Measurements from ENCODE around the gene KLRG1. TPM values are rescaled to one million over a fixed set of nuclear protein-coding genes. Genes with fewer than 3 reads are reported as not detected.

Gene KLRG1
- total RNA-seq, 2 experiments from 2014 or later: 4.9 to 12.5 TPM

DNA sequence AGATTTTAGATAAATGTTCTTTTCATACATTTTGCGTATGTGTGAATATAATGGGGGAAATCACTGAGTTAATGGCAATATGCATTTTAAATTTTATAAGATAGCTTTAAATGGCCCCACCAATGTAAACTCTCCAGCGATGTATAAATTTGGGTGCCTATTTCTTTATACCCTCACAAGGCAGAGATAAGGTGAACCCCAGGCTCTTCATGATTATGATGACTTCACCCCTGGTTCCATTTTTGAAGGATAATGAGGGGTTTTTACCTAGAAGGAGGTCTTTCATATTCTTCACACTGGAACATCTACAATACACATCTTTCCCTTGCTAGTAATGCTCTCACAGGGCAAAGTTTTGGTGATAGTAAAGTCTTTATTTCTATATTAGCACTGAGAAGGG lies 35.2 kb downstream of the KLRG1 start:
- DNase-seq (ENCODE audit: low spot score): no peak
- no peaks in the 10 kb centered on the region for H3K4me1 ChIP-seq (ENCODE audit: insufficient read depth, low read length, poor library complexity, severe bottlenecking)
- no peaks in the 10 kb centered on the region for H3K36me3 ChIP-seq (ENCODE audit: insufficient read depth, low read length)
- ChIA-PET CTCF (ENCODE audit: unreplicated experiment) (no interaction called here), POLR2A (no interaction called here)
- no peak overlapping the region for H2AFZ ChIP-seq (ENCODE audit: low read length)
- H3K9me2 ChIP-seq (ENCODE audit: insufficient read depth, low read length): no peaks in the 10 kb centered on the region
- H3K27ac ChIP-seq (ENCODE audit: low read depth, low read length, poor library complexity, severe bottlenecking): no peak overlapping the region
- no TSS peak for BruUV-seq (replicated peaks)
- TF ChIP-seq, protein P1, sequence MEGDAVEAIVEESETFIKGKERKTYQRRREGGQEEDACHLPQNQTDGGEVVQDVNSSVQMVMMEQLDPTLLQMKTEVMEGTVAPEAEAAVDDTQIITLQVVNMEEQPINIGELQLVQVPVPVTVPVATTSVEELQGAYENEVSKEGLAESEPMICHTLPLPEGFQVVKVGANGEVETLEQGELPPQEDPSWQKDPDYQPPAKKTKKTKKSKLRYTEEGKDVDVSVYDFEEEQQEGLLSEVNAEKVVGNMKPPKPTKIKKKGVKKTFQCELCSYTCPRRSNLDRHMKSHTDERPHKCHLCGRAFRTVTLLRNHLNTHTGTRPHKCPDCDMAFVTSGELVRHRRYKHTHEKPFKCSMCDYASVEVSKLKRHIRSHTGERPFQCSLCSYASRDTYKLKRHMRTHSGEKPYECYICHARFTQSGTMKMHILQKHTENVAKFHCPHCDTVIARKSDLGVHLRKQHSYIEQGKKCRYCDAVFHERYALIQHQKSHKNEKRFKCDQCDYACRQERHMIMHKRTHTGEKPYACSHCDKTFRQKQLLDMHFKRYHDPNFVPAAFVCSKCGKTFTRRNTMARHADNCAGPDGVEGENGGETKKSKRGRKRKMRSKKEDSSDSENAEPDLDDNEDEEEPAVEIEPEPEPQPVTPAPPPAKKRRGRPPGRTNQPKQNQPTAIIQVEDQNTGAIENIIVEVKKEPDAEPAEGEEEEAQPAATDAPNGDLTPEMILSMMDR (conservative IDR thresholded peaks at IDR 0.05; ENCODE audit: low read length): no peak
- TF ChIP-seq EZH2phosphoT487 (IDR thresholded peaks at IDR 0.05; ENCODE audit: borderline replicate concordance, low read depth, low read length): no peak
- H3K4me3 ChIP-seq (ENCODE audit: low read depth, low read length, poor library complexity, severe bottlenecking): no peak overlapping the region
- H4K20me1 ChIP-seq (ENCODE audit: insufficient read depth, low read length): no peaks in the 10 kb centered on the region
- H3K9me3 ChIP-seq (ENCODE audit: low read length): no peaks in the 10 kb centered on the region
- intact Hi-C loops (cut with micrococcal nuclease; ENCODE audit: unreplicated experiment): loop anchor here (5.0 kb wide), 1 partner anchor 53 kb away; no protein-coding TSS in a partner anchor
- no peak overlapping the region for H3K4me2 ChIP-seq (ENCODE audit: low read length)
- H3K79me2 ChIP-seq (ENCODE audit: insufficient read depth, low read depth, low read length): no peaks in the 10 kb centered on the region

DNA sequence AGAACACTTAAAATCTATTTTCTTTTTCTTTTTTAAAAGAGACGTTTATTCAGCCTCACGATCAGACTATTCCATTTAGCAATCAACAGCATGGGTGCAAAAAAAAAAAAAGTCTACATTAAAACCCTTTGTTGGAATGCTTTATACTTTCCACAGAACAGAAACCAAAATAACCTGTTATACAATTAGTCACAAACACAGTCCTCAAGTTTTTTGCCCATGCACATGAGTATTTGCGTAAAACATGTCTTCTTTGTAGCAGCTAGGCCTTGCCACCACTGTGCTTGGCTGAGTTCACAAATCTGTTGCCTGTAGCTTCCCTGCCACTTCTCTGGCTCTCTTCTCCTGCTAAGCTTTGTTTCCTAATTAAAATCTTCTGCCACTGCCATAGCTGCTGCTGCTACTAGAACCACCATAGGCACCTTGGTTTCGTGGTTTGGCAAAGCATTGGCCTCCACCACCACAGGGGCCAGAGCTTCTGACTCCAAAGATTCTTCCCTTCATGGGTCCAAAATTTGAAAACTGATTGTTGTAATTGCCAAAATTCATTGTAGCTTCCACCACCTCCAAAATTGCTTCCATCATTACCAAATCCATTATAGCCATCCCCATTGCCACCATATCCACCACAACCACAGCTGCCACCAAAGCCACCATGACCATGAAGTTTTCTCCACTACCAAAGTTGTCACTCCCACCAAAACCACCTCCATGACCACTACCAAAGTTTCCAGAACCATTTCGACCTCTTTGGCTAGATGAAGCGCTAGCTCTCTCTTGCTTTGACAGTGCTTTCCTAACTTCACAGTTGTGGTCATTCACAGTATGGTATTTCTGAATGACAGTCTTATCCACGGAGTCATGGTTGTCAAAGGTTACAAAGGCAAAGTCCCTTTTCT lies 38.1 kb downstream of the KLRG1 start:
- Histone ChIP-seq H2AFZ (ENCODE audit: low read length) (no peak overlapping the region), H4K20me1 (ENCODE audit: insufficient read depth, low read length) (no peaks in the 10 kb centered on the region), H3K36me3 (ENCODE audit: insufficient read depth, low read length) (no peaks in the 10 kb centered on the region), H3K4me1 (ENCODE audit: insufficient read depth, low read length, poor library complexity, severe bottlenecking) (no peaks in the 10 kb centered on the region), H3K4me3 (ENCODE audit: low read depth, low read length, poor library complexity, severe bottlenecking) (no peak overlapping the region), H3K27ac (ENCODE audit: low read depth, low read length, poor library complexity, severe bottlenecking) (no peak overlapping the region), H3K4me2 (ENCODE audit: low read length) (no peak overlapping the region), H3K79me2 (ENCODE audit: insufficient read depth, low read depth, low read length) (no peaks in the 10 kb centered on the region), H3K9me3 (ENCODE audit: low read length) (no peaks in the 10 kb centered on the region), H3K9me2 (ENCODE audit: insufficient read depth, low read length) (no peaks in the 10 kb centered on the region)
- ChIA-PET CTCF (ENCODE audit: unreplicated experiment) (no interaction called here), POLR2A (interaction anchor here (0.6 to 1.0 kb wide), 3 partner anchors 56 to 357 kb away, joined by 3 to 4 read pairs (median 4); no protein-coding TSS in a partner anchor)
- DNase-seq (ENCODE audit: low spot score): no peak
- TF ChIP-seq, protein P1 (conservative IDR thresholded peaks at IDR 0.05; ENCODE audit: low read length): no peak
- no peak for TF ChIP-seq EZH2phosphoT487 (IDR thresholded peaks at IDR 0.05; ENCODE audit: borderline replicate concordance, low read depth, low read length)
- intact Hi-C loops (cut with micrococcal nuclease; ENCODE audit: unreplicated experiment): no loop called here
- BruUV-seq (replicated peaks): no TSS peak

DNA sequence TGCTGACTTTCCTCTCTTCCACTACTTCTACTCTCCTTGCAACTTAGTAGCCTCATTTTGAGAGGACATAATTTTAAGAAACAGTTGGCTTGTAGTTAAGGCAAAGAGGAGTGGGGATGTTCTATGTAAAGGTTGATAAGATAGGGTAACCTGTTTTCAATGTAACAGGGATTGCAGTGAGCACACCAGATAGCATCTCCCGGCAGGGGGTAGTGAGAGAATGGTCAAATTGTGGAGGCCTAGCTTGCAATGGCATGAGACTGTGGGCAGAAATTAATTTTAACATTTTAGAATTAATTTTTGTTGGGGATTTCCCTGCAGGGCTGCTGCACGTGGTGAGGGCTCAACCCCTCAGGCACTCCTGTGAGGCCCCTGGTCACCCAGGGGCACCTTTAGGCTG lies 41.4 kb downstream of the KLRG1 start:
- Histone ChIP-seq H2AFZ (ENCODE audit: low read length) (no peak overlapping the region), H3K79me2 (ENCODE audit: insufficient read depth, low read depth, low read length) (no peaks in the 10 kb centered on the region), H3K4me3 (ENCODE audit: low read depth, low read length, poor library complexity, severe bottlenecking) (no peak overlapping the region), H3K9me3 (ENCODE audit: low read length) (no peaks in the 10 kb centered on the region), H3K27ac (ENCODE audit: low read depth, low read length, poor library complexity, severe bottlenecking) (no peak overlapping the region), H3K9me2 (ENCODE audit: insufficient read depth, low read length) (no peaks in the 10 kb centered on the region), H3K4me1 (ENCODE audit: insufficient read depth, low read length, poor library complexity, severe bottlenecking) (no peaks in the 10 kb centered on the region), H4K20me1 (ENCODE audit: insufficient read depth, low read length) (no peaks in the 10 kb centered on the region), H3K36me3 (ENCODE audit: insufficient read depth, low read length) (no peaks in the 10 kb centered on the region), H3K4me2 (ENCODE audit: low read length) (no peak overlapping the region)
- TF ChIP-seq, protein P1 (conservative IDR thresholded peaks at IDR 0.05; ENCODE audit: low read length): no peak
- TF ChIP-seq EZH2phosphoT487 (IDR thresholded peaks at IDR 0.05; ENCODE audit: borderline replicate concordance, low read depth, low read length): no peak
- DNase-seq (ENCODE audit: low spot score): no peak
- intact Hi-C loops (cut with micrococcal nuclease; ENCODE audit: unreplicated experiment): no loop called here
- BruUV-seq (replicated peaks): no TSS peak
- POLR2A ChIA-PET: no interaction called here
- CTCF ChIA-PET (ENCODE audit: unreplicated experiment): no interaction called here

Measured in OCI-LY7 (cell line).